Breast epithelium (tissue), 3 donors: ENCODE measurements around the gene SYNCRIP.
"Not testable (repeated sequence)": the region's sequence is repeated elsewhere in the genome, so short reads cannot be mapped to it uniquely, and the experiment has no call there.

Source experiments
- CTCF ChIP-seq, 3 donors: fragments of 450-650 bp; IDR thresholded peaks; one replicate each; pipeline ENCODE4 v1.5.1; 2016 to 2017; ENCODE audit warnings: antibody characterized with exemption in 3 of 3, mild to moderate bottlenecking in 3 of 3, moderate library complexity in 3 of 3
- POLR2A ChIP-seq: fragments of 450-650 bp; IDR thresholded peaks from one replicate; pipeline ENCODE4 v1.6.1; 2016; ENCODE audit warnings: antibody characterized with exemption, mild to moderate bottlenecking, moderate library complexity

GRCh38 chr6:85564223-85564622 lies 78.5 kb downstream of the SYNCRIP start:
- not testable (repeated sequence) for TF ChIP-seq CTCF (IDR thresholded peaks at IDR 0.05); POLR2A
